Tibial artery (tissue), 4 donors: Measurements from ENCODE around the gene SVOPL.

Experiments used
- DNase-seq, 2 donors: peaks; one replicate each; pipeline ENCODE4 v3.0.0-alpha.2; 2019
- H3K27ac ChIP-seq, 2 donors: fragments of 200-600 bp; sonication (generic) in 1 of 2; 1 replicate in 1 of 2; 2 replicates in 1 of 2; pipeline ENCODE4 v1.5.1; 2018 to 2019; ENCODE audit warnings: mild to moderate bottlenecking in 1 of 2
- H3K27me3 ChIP-seq, 2 donors: fragments of 200-600 bp; sonication (generic) in 1 of 2; one replicate each; pipeline versions ENCODE4 v1.5.1 to v1.6.0; 2016 to 2019
- H3K36me3 ChIP-seq, 3 donors: fragments of 200-600 bp; sonication (generic) in 2 of 3; one replicate each; pipeline ENCODE4 v1.5.1; 2016 to 2019; ENCODE audit warnings: mild to moderate bottlenecking in 2 of 3
- H3K4me1 ChIP-seq, 4 donors: fragments of 200-600 bp; sonication (generic) in 2 of 4; 1 replicate in 3 of 4; 2 replicates in 1 of 4; pipeline ENCODE4 v1.5.1; 2016 to 2019
- H3K4me3 ChIP-seq, 2 donors: fragments of 200-600 bp; sonication (generic) in 1 of 2; 1 replicate in 1 of 2; 2 replicates in 1 of 2; pipeline ENCODE4 v1.5.1; 2018 to 2019; ENCODE audit warnings: mild to moderate bottlenecking in 2 of 2
- H3K9me3 ChIP-seq, 3 donors: fragments of 200-600 bp; sonication (generic) in 1 of 3; one replicate each; pipeline ENCODE4 v1.5.1; 2016 to 2019
- CTCF ChIP-seq, 2 experiments: fragments of 200-600 bp in 1 of 2; fragments of 450-650 bp in 1 of 2; IDR thresholded peaks; one replicate each; pipeline ENCODE4 v1.5.1; 2017 to 2019; ENCODE audit warnings: antibody characterized with exemption in 2 of 2, mild to moderate bottlenecking in 1 of 2, moderate library complexity in 1 of 2
- intact Hi-C: fragments of 100-400 bp; cut with DNase I; formaldehyde crosslinking; loops from one replicate; pipeline ENCODE4 v1.15.0; 2023; ENCODE audit warnings: low total_unique reads

The SVOPL gene

GRCh38 chr7:138625084-138625848 is 75.9 kb downstream of the SVOPL start:
- intact Hi-C loops = no loop called here
- H3K36me3 ChIP-seq = no peaks in the 10 kb centered on the region
- H3K9me3 ChIP-seq = no peaks in the 10 kb centered on the region
- no peaks in the 10 kb centered on the region for H3K4me1 ChIP-seq
- no peak overlapping the region for H3K27ac ChIP-seq
- no peak for TF ChIP-seq CTCF (IDR thresholded peaks at IDR 0.05)
- no peaks in the 10 kb centered on the region for H3K27me3 ChIP-seq
- no peak overlapping the region for H3K4me3 ChIP-seq
- no peak for DNase-seq

- no peak overlapping the region for H3K4me3 ChIP-seq
Measured at GRCh38 chr7:138622841-138623240, 78.3 kb downstream of the SVOPL start.

GRCh38 chr7:138618933-138619332 is 82.2 kb downstream of the SVOPL start:
- intact Hi-C loops = no loop called here
- no peak for TF ChIP-seq CTCF (IDR thresholded peaks at IDR 0.05)
- no peak for DNase-seq
- Histone ChIP-seq H3K9me3 (no peaks in the 10 kb centered on the region), H3K4me1 (no peaks in the 10 kb centered on the region), H3K27me3 (no peaks in the 10 kb centered on the region), H3K36me3 (no peaks in the 10 kb centered on the region), H3K27ac (no peak overlapping the region), H3K4me3 (no peak overlapping the region)

More at GRCh38 chr7:138622841-138623240, 78.3 kb downstream of the SVOPL start:
- DNase-seq = no peak
- no peak overlapping the region for H3K27ac ChIP-seq
- no peak for TF ChIP-seq CTCF (IDR thresholded peaks at IDR 0.05)
- no peaks in the 10 kb centered on the region for H3K27me3 ChIP-seq
- intact Hi-C loops = no loop called here
- no peaks in the 10 kb centered on the region for H3K9me3 ChIP-seq
- H3K36me3 ChIP-seq = no peaks in the 10 kb centered on the region
- no peaks in the 10 kb centered on the region for H3K4me1 ChIP-seq

GRCh38 chr7:138618506-138618905 is 82.7 kb downstream of the SVOPL start:
- Histone ChIP-seq H3K4me3 (no peak overlapping the region), H3K27ac (no peak overlapping the region), H3K9me3 (no peaks in the 10 kb centered on the region), H3K4me1 (no peaks in the 10 kb centered on the region), H3K27me3 (no peaks in the 10 kb centered on the region), H3K36me3 (no peaks in the 10 kb centered on the region)
- DNase-seq = no peak
- intact Hi-C loops = no loop called here
- TF ChIP-seq CTCF (IDR thresholded peaks at IDR 0.05) = no peak

- H3K4me1 ChIP-seq = no peaks in the 10 kb centered on the region
- no peak for TF ChIP-seq CTCF (IDR thresholded peaks at IDR 0.05)
- no peaks in the 10 kb centered on the region for H3K9me3 ChIP-seq
- H3K27me3 ChIP-seq = no peaks in the 10 kb centered on the region
- DNase-seq = no peak
- intact Hi-C loops = no loop called here
- H3K4me3 ChIP-seq = no peak overlapping the region
- no peak overlapping the region for H3K27ac ChIP-seq
- H3K36me3 ChIP-seq = no peaks in the 10 kb centered on the region
Measured at GRCh38 chr7:138616085-138616484, 85.1 kb downstream of the SVOPL start.
